Suppressor macrophage treated with lipopolysaccharide for 1 hour (primary cell): Measurements from ENCODE around the gene PDE6B.

Source experiments
- DNase-seq, 3 donors: peaks; one replicate each; pipeline ENCODE4 v3.0.0-alpha.2; 2020 to 2022

The PDE6B gene

GRCh38 chr4:707929-708630 lies 82.7 kb downstream of the PDE6B start:
- no peak for DNase-seq

- no peak for DNase-seq
Observed at GRCh38 chr4:708631-708933, 83.2 kb downstream of the PDE6B start.

GRCh38 chr4:709348-709747 lies 84.0 kb downstream of the PDE6B start:
- no peak for DNase-seq

- DNase-seq: no peak
Observed at GRCh38 chr4:710116-710515, 84.7 kb downstream of the PDE6B start.

- DNase-seq: no peak
Observed at GRCh38 chr4:710916-711315, 85.5 kb downstream of the PDE6B start.

- DNase-seq: no peak
Observed at GRCh38 chr4:712093-712492, 86.7 kb downstream of the PDE6B start.

GRCh38 chr4:712916-713632 lies 87.7 kb downstream of the PDE6B start:
- no peak for DNase-seq

- DNase-seq: no peak
Observed at GRCh38 chr4:714087-714486, 88.7 kb downstream of the PDE6B start.

GRCh38 chr4:717601-718320 lies 92.4 kb downstream of the PDE6B start:
- no peak for DNase-seq

GRCh38 chr4:718460-718859 lies 93.1 kb downstream of the PDE6B start:
- DNase-seq: no peak
